ENCODE measurements around the gene NAXE.
"Not testable (repeated sequence)": the region's sequence is repeated elsewhere in the genome, so short reads cannot be mapped to it uniquely, and the experiment has no call there.

NAXE gene

DNA sequence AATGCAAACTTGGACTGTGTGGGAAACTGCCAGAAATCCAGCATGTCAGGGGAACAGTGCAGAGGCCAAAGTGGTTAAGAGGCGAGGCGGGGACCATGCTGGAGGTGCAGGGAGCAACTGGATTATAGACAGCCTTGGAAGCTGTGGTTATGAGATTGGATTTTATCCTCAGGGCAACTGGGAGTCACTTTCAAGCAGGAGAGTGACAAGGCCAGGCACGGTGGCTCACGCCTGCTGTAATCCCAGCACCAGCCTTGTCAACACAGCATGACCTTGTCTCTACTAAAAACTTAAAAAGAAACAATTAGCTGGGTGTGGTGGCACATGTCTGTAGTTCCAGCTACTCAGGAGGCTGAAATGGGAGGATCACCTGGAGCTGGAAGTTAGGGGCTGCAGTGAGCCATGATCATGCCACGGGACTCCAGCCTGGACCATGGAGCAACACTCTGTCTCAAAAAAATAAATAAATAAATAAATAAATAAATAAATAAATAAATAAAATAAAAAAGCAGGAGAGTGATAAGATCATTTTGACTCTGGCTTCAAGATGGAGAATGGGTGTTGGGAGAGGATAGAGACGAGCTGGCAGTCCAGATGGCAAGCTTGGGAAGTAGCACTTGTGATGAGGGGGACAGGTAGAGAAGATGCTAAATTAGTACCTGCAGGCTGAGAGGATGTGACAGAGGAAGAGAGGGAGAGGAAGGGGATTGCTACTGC lies 31.2 kb downstream of the NAXE start:
- in situ Hi-C loops (cut with MboI; ENCODE audit: low sequenced_read_pairs), result loop anchor here (10.0 kb wide), 1 partner anchor 52 kb away; the partner anchor contains the start of gene NES

GRCh38 chr1:156623946-156624813 lies 32.6 kb downstream of the NAXE start:
- in situ Hi-C loops (cut with MboI; ENCODE audit: low sequenced_read_pairs), result loop anchor here (10.0 kb wide), 1 partner anchor 51 kb away; the partner anchor contains the start of gene NES

- in situ Hi-C loops (cut with MboI; ENCODE audit: low sequenced_read_pairs), result loop anchor here (10.0 kb wide), 1 partner anchor 50 kb away; the partner anchor contains the start of gene NES
These were observed 33.3 kb downstream of the NAXE start for GRCh38 chr1:156624814-156625435.

GRCh38 chr1:156625436-156626078 lies 34.0 kb downstream of the NAXE start:
- in situ Hi-C loops (cut with MboI; ENCODE audit: low sequenced_read_pairs), result loop anchor here (10.0 kb wide), 1 partner anchor 49 kb away; the partner anchor contains the start of gene NES

DNA sequence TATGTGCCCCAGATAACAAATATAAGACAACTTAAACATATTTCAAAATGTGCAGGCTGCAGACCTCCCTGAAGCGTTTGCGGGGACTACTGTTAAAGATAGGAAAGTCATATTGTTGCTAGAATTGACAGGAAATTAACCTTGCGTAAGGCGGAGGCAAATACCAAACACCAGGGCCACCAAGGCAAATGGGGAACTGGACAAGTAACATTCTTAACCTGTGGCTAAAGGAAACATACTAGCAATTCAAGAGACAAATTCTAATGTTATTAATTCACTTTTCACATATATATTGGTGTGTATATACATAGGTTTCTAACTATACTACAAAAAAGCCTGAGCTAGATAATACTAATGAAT lies 34.5 kb downstream of the NAXE start:
- in situ Hi-C loops (cut with MboI; ENCODE audit: low sequenced_read_pairs), result loop anchor here (10.0 kb wide), 1 partner anchor 49 kb away; the partner anchor contains the start of gene NES

DNA sequence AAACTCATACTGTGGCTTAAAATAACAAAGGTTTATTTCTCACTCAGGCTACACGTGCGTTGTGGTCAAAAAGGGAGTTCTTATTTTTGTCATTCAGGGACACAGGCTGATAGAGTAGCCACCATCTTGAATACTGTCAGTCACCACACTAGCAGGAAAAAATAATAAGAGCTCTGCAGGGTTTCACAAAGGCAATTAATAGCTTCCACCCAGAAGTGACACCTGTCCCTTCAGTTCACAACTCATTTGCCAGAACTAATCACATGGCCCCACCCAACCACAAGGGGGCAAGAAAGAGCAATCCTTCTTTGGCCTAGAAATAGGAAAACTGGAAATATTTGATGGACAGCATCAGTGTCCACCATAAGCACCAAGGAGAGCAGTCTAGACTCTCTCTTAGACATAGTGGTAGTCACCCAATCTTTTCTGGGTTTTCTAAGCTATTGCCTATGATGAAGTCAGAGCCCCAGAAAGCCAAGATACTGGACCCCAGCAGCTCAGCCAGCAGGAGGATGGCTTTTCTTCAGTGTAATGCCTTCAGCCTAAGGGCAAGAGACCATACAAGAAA lies 35.8 kb downstream of the NAXE start:
- in situ Hi-C loops (cut with MboI; ENCODE audit: low sequenced_read_pairs), result loop anchor here (10.0 kb wide), 1 partner anchor 47 kb away; the partner anchor contains the start of gene NES

DNA sequence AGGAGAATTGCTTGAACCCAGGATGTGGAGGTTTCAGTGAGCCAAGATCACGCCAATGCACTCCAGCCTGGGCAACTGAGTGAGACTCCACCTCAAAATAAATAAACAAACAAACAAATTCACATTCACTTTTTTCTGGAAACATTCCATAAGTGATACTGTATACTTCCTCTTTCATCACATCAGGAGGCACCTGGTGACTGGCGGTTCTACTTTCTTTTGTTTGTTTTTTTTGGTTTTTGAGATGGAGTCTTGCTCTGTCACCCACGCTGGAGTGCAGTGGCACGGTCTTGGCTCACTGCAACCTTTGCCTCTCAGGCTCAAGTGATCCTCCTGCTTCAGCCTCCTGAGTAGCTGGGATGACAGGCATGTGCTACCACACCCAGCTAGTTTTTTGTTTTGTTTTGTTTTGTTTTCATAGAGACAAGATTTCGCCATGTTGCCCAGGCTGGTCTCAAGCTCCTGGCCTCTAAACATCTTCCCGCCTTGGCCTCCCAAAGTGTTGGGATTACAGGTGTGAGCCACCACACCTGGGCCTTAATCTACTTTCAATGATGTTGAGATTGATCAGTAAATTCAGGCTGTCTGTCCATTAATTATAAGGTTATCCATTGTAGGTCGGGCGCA lies 38.4 kb downstream of the NAXE start:
- in situ Hi-C loops (cut with MboI; ENCODE audit: low sequenced_read_pairs), result loop anchor here (10.0 kb wide), 1 partner anchor 45 kb away; the partner anchor contains the start of gene NES

DNA sequence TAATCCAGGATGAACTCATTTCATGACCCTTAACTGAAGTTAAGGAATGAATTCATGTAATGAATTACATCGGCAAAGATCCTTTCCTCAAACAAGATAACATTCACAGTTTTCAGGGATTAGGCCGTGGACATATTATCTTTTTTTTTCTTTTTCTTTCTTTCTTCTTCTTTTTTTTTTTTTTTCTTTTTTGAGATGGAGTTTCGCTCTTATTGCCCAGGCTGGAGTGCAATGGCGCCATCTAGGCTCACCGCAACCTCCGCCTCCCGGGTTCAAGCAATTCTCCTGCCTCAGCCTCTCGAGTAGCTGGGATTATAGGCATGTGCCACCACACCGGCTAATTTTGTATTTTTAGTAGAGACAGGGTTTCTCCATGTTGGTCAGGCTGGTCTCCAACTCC lies 39.6 kb downstream of the NAXE start:
- in situ Hi-C loops (cut with MboI; ENCODE audit: low sequenced_read_pairs), result not testable (repeated sequence)

GRCh38 chr1:156632355-156632754 lies 40.8 kb downstream of the NAXE start:
- in situ Hi-C loops (cut with MboI; ENCODE audit: low sequenced_read_pairs), result no loop called here

- in situ Hi-C loops (cut with MboI; ENCODE audit: low sequenced_read_pairs), result no loop called here
These were observed 46.8 kb downstream of the NAXE start for GRCh38 chr1:156638189-156638985.

DNA sequence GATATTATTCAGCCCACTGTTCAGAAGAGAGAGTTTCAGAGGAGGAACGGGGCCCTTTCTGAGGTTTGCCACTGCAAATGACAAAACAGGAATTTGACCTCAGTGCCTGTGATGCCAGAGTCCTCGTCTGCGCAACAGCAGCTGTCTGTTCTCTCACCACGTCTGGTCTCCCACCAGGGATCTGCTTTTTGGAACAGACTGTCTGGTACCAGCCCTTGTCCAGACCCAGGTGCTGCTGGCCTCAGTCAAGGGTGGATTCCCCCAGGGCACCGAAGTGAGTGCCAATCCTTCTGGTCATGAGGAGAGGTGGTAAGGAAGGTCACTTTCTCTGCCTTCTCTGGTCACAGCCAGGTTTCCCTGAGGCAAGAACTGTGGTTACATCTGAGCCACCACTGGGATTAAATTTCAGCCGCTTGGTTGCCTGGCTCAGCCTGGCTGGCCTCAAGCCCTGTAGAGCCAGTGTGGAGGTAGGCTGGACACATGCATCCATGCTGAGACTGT lies 48.1 kb downstream of the NAXE start:
- in situ Hi-C loops (cut with MboI; ENCODE audit: low sequenced_read_pairs), result no loop called here

GRCh38 chr1:156640842-156641706 lies 49.5 kb downstream of the NAXE start:
- in situ Hi-C loops (cut with MboI; ENCODE audit: low sequenced_read_pairs), result no loop called here

DNA sequence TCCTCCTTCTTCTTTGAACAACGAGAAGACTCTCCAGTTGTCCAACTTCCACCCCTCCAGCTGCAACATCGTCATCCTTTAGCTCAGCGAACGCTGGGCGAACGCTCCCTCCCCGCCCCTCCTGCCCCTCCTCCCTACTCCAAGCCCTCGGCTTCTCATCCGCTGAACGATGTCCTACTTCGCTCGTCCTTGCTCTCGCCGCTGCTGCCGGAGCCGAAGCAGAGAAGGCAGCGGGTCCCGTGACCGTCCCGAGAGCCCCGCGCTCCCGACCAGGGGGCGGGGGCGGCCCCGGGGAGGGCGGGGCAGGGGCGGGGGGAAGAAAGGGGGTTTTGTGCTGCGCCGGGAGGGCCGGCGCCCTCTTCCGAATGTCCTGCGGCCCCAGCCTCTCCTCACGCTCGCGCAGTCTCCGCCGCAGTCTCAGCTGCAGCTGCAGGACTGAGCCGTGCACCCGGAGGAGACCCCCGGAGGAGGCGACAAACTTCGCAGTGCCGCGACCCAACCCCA lies 50.2 kb downstream of the NAXE start, which contains the start of gene BCAN:
Gene BCAN (plus strand): TSS at position 357 of the 504 bp plus-strand sequence. CDS start 3,938 bp downstream, outside the sequence.
- in situ Hi-C loops (cut with MboI; ENCODE audit: low sequenced_read_pairs), result no loop called here

DNA sequence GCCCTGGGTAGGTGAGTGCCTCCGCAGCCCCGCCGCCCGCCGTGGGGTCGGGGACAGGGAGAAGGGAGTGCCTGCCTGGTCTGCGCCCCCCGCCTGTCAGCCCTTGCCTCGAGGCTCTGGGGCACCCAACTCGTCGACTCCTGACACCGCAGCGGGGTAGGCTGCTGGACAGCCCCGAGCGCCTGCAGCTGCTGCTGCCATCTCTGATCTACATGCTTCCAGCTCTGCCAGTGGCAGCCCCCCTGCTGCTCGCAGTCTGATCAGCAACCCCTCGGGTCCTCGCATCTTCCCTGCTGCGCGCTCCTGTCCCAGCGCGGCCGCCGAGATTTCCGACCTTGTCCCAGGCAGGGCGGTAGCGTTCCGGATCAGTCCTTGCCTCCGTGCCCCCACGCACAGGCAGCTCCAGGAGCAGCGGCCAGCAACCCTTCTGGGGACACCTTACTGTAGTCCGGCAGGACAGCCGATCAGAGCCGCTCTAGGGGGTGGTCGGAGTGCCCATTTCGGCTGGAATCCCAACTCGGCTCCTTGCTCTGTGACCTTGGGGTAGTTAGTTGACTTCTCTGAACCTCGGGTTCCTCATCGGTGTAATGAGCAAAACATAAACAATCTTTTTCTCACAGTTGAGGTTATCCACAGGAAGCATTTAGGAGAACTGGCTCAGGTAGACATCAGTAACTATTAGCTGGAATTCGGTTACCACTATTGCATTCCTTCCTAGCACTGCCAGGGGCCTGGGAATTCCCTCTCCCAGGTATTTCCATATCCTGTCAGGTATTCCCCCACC lies 50.9 kb downstream of the NAXE start:
- in situ Hi-C loops (cut with MboI; ENCODE audit: low sequenced_read_pairs), result no loop called here

- in situ Hi-C loops (cut with MboI; ENCODE audit: low sequenced_read_pairs), result no loop called here
These were observed 51.6 kb downstream of the NAXE start for GRCh38 chr1:156643049-156643777.

GRCh38 chr1:156643778-156644092 lies 52.2 kb downstream of the NAXE start:
- in situ Hi-C loops (cut with MboI; ENCODE audit: low sequenced_read_pairs), result no loop called here
